ENCODE results near the gene TECPR1. TPM values are rescaled to one million over a fixed set of nuclear protein-coding genes. Genes with fewer than 3 reads are reported as not detected.

TECPR1 gene
- polyA plus RNA-seq, 4 donors, result 9.2 to 20.6 (median 12.7) TPM

- Histone ChIP-seq H3K36me3 (ENCODE audit: control insufficient read depth in 3 of 3, insufficient read depth in 2 of 3, low read depth in 1 of 3, low read length in 3 of 3) (peaks cover 11 to 74% (median 16%) of the 10 kb centered on the region in 3 donors), H3K27me3 (ENCODE audit: control insufficient read depth in 3 of 3, insufficient read depth in 3 of 3, low read length in 3 of 3) (no peaks in the 10 kb centered on the region), H3K27ac (ENCODE audit: low read depth in 1 of 3, low read length in 2 of 3) (no peak overlapping the region), H3K4me3 (ENCODE audit: low read depth in 1 of 3, low read length in 3 of 3) (no peak overlapping the region), H3K4me1 (ENCODE audit: control insufficient read depth in 3 of 3, insufficient read depth in 2 of 3, low read depth in 1 of 3, low read length in 2 of 3) (no peaks in the 10 kb centered on the region), H3K9me3 (ENCODE audit: control insufficient read depth in 2 of 2, insufficient read depth in 1 of 2, low read depth in 1 of 2, low read length in 1 of 2) (peaks cover 0 to 4% of the 10 kb centered on the region in 2 donors)
- 93 to 96% (median 94%) methylated on average over 22 of the region's 22 CpGs for WGBS, 3 donors
- DNase-seq (no peak), FAIRE-seq (no peak)
These were observed 59.1 kb downstream of the TECPR1 start for GRCh38 chr7:98192781-98193457.

- Histone ChIP-seq H3K4me3 (ENCODE audit: low read depth in 1 of 3, low read length in 3 of 3) (no peak overlapping the region), H3K36me3 (ENCODE audit: control insufficient read depth in 3 of 3, insufficient read depth in 2 of 3, low read depth in 1 of 3, low read length in 3 of 3) (peaks cover 10 to 73% (median 16%) of the 10 kb centered on the region in 3 donors), H3K27ac (ENCODE audit: low read depth in 1 of 3, low read length in 2 of 3) (no peak overlapping the region), H3K9me3 (ENCODE audit: control insufficient read depth in 2 of 2, insufficient read depth in 1 of 2, low read depth in 1 of 2, low read length in 1 of 2) (peaks cover 0 to 4% of the 10 kb centered on the region in 2 donors), H3K4me1 (ENCODE audit: control insufficient read depth in 3 of 3, insufficient read depth in 2 of 3, low read depth in 1 of 3, low read length in 2 of 3) (no peaks in the 10 kb centered on the region), H3K27me3 (ENCODE audit: control insufficient read depth in 3 of 3, insufficient read depth in 3 of 3, low read length in 3 of 3) (no peaks in the 10 kb centered on the region)
- no peak for FAIRE-seq
- 96 to 97% (median 97%) methylated on average over 32 of the region's 32 CpGs for WGBS, 3 donors
- DNase-seq, result no peak
These were observed 60.2 kb downstream of the TECPR1 start for GRCh38 chr7:98191668-98192431.

- Histone ChIP-seq H3K27ac (ENCODE audit: low read depth in 1 of 3, low read length in 2 of 3) (no peak overlapping the region), H3K36me3 (ENCODE audit: control insufficient read depth in 3 of 3, insufficient read depth in 2 of 3, low read depth in 1 of 3, low read length in 3 of 3) (peaks cover 12 to 55% (median 12%) of the 10 kb centered on the region in 3 donors), H3K9me3 (ENCODE audit: control insufficient read depth in 2 of 2, insufficient read depth in 1 of 2, low read depth in 1 of 2, low read length in 1 of 2) (peaks cover 0 to 4% of the 10 kb centered on the region in 2 donors), H3K4me1 (ENCODE audit: control insufficient read depth in 3 of 3, insufficient read depth in 2 of 3, low read depth in 1 of 3, low read length in 2 of 3) (no peaks in the 10 kb centered on the region), H3K4me3 (ENCODE audit: low read depth in 1 of 3, low read length in 3 of 3) (no peak overlapping the region), H3K27me3 (ENCODE audit: control insufficient read depth in 3 of 3, insufficient read depth in 3 of 3, low read length in 3 of 3) (no peaks in the 10 kb centered on the region)
- no peak for FAIRE-seq
- WGBS, 3 donors, result 83 to 96% (median 88%) methylated on average over 11 of the region's 11 CpGs
- no peak for DNase-seq
These were observed 62.5 kb downstream of the TECPR1 start for GRCh38 chr7:98189559-98189958.

GRCh38 chr7:98187138-98187502 is 64.9 kb downstream of the TECPR1 start:
- Histone ChIP-seq H3K4me1 (ENCODE audit: control insufficient read depth in 3 of 3, insufficient read depth in 2 of 3, low read depth in 1 of 3, low read length in 2 of 3) (no peaks in the 10 kb centered on the region), H3K9me3 (ENCODE audit: control insufficient read depth in 2 of 2, insufficient read depth in 1 of 2, low read depth in 1 of 2, low read length in 1 of 2) (peaks cover 0 to 4% of the 10 kb centered on the region in 2 donors), H3K27me3 (ENCODE audit: control insufficient read depth in 3 of 3, insufficient read depth in 3 of 3, low read length in 3 of 3) (no peaks in the 10 kb centered on the region), H3K27ac (ENCODE audit: low read depth in 1 of 3, low read length in 2 of 3) (no peak overlapping the region), H3K36me3 (ENCODE audit: control insufficient read depth in 3 of 3, insufficient read depth in 2 of 3, low read depth in 1 of 3, low read length in 3 of 3) (peaks cover 3 to 41% (median 12%) of the 10 kb centered on the region in 3 donors), H3K4me3 (ENCODE audit: low read depth in 1 of 3, low read length in 3 of 3) (no peak overlapping the region)
- no peak for FAIRE-seq
- 62 to 71% (median 65%) methylated on average over 1 of the region's 1 CpG for WGBS, 3 donors
- DNase-seq, result no peak

- H3K27me3 ChIP-seq (ENCODE audit: control insufficient read depth in 3 of 3, insufficient read depth in 3 of 3, low read length in 3 of 3), result no peaks in the 10 kb centered on the region
- peaks cover 0 to 4% of the 10 kb centered on the region in 2 donors for H3K9me3 ChIP-seq (ENCODE audit: control insufficient read depth in 2 of 2, insufficient read depth in 1 of 2, low read depth in 1 of 2, low read length in 1 of 2)
- peaks cover 0 to 35% (median 7%) of the 10 kb centered on the region in 3 donors for H3K36me3 ChIP-seq (ENCODE audit: control insufficient read depth in 3 of 3, insufficient read depth in 2 of 3, low read depth in 1 of 3, low read length in 3 of 3)
- H3K27ac ChIP-seq (ENCODE audit: low read depth in 1 of 3, low read length in 2 of 3), result no peak overlapping the region
- no peaks in the 10 kb centered on the region for H3K4me1 ChIP-seq (ENCODE audit: control insufficient read depth in 3 of 3, insufficient read depth in 2 of 3, low read depth in 1 of 3, low read length in 2 of 3)
- FAIRE-seq, result no peak
- no peak for DNase-seq
- no peak overlapping the region for H3K4me3 ChIP-seq (ENCODE audit: low read depth in 1 of 3, low read length in 3 of 3)
- WGBS, 3 donors, result 76 to 85% (median 84%) methylated on average over 9 of the region's 9 CpGs
These were observed 65.4 kb downstream of the TECPR1 start for GRCh38 chr7:98186452-98187137.

- peaks cover 0 to 4% of the 10 kb centered on the region in 2 donors for H3K9me3 ChIP-seq (ENCODE audit: control insufficient read depth in 2 of 2, insufficient read depth in 1 of 2, low read depth in 1 of 2, low read length in 1 of 2)
- H3K36me3 ChIP-seq (ENCODE audit: control insufficient read depth in 3 of 3, insufficient read depth in 2 of 3, low read depth in 1 of 3, low read length in 3 of 3), result peaks cover 0 to 27% (median 6%) of the 10 kb centered on the region in 3 donors
- H3K4me1 ChIP-seq (ENCODE audit: control insufficient read depth in 3 of 3, insufficient read depth in 2 of 3, low read depth in 1 of 3, low read length in 2 of 3), result no peaks in the 10 kb centered on the region
- no peaks in the 10 kb centered on the region for H3K27me3 ChIP-seq (ENCODE audit: control insufficient read depth in 3 of 3, insufficient read depth in 3 of 3, low read length in 3 of 3)
- WGBS, 3 donors, result 88 to 92% (median 89%) methylated on average over 7 of the region's 7 CpGs
- no peak for DNase-seq
- no peak overlapping the region for H3K27ac ChIP-seq (ENCODE audit: low read depth in 1 of 3, low read length in 2 of 3)
- H3K4me3 ChIP-seq (ENCODE audit: low read depth in 1 of 3, low read length in 3 of 3), result no peak overlapping the region
- no peak for FAIRE-seq
These were observed 66.9 kb downstream of the TECPR1 start for GRCh38 chr7:98185101-98185500.

GRCh38 chr7:98180751-98181150 is 71.3 kb downstream of the TECPR1 start:
- Histone ChIP-seq H3K4me3 (ENCODE audit: low read depth in 1 of 3, low read length in 3 of 3) (no peak overlapping the region), H3K27me3 (ENCODE audit: control insufficient read depth in 3 of 3, insufficient read depth in 3 of 3, low read length in 3 of 3) (no peaks in the 10 kb centered on the region), H3K9me3 (ENCODE audit: control insufficient read depth in 2 of 2, insufficient read depth in 1 of 2, low read depth in 1 of 2, low read length in 1 of 2) (no peaks in the 10 kb centered on the region), H3K27ac (ENCODE audit: low read depth in 1 of 3, low read length in 2 of 3) (no peak overlapping the region), H3K36me3 (ENCODE audit: control insufficient read depth in 3 of 3, insufficient read depth in 2 of 3, low read depth in 1 of 3, low read length in 3 of 3) (peaks cover 0 to 28% (median 11%) of the 10 kb centered on the region in 3 donors), H3K4me1 (ENCODE audit: control insufficient read depth in 3 of 3, insufficient read depth in 2 of 3, low read depth in 1 of 3, low read length in 2 of 3) (peaks cover 0 to 2% (median 0%) of the 10 kb centered on the region in 3 donors)
- WGBS, 3 donors, result 82 to 97% (median 90%) methylated on average over 8 of the region's 8 CpGs
- DNase-seq (no peak), FAIRE-seq (no peak)

GRCh38 chr7:98178762-98179490 is 73.1 kb downstream of the TECPR1 start:
- no peak for DNase-seq
- Histone ChIP-seq H3K4me1 (ENCODE audit: control insufficient read depth in 3 of 3, insufficient read depth in 2 of 3, low read depth in 1 of 3, low read length in 2 of 3) (peaks cover 0 to 2% (median 0%) of the 10 kb centered on the region in 3 donors), H3K4me3 (ENCODE audit: low read depth in 1 of 3, low read length in 3 of 3) (no peak overlapping the region), H3K36me3 (ENCODE audit: control insufficient read depth in 3 of 3, insufficient read depth in 2 of 3, low read depth in 1 of 3, low read length in 3 of 3) (peaks cover 2 to 37% (median 15%) of the 10 kb centered on the region in 3 donors), H3K9me3 (ENCODE audit: control insufficient read depth in 2 of 2, insufficient read depth in 1 of 2, low read depth in 1 of 2, low read length in 1 of 2) (no peaks in the 10 kb centered on the region), H3K27ac (ENCODE audit: low read depth in 1 of 3, low read length in 2 of 3) (no peak overlapping the region), H3K27me3 (ENCODE audit: control insufficient read depth in 3 of 3, insufficient read depth in 3 of 3, low read length in 3 of 3) (no peaks in the 10 kb centered on the region)
- FAIRE-seq, result no peak
- 85 to 91% (median 89%) methylated on average over 10 of the region's 10 CpGs for WGBS, 3 donors
